ENCODE data around the gene BMP7. TPM values are rescaled to one million over a fixed set of nuclear protein-coding genes. Genes with fewer than 3 reads are reported as not detected.

BMP7 gene
- total and polyA plus RNA-seq, 7 donors, result 0.03 TPM; not detected in 5

DNA sequence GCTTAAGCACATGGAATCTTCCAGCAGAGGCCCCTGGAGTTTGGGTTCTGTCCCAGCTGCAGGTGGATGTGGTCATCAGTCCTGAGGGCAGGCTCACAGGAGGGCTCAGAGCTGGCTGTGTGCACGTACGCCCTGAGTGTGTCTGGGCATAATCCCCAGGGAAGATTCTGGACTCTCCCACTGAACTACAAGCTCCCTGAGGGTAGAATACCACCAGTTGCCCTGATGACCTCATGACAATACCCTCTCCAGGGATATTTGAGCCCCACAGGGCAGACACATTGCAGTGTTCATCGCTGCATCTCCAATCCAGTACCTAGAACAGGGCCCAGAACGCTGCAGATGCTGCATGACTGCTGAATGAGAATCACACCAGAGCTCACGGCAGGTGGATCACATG is 92.5 kb downstream of the BMP7 start:
- Histone ChIP-seq H3K27me3 (ENCODE audit: insufficient read depth in 3 of 3, low read length in 2 of 3) (peaks cover 0 to 5% (median 2%) of the 10 kb centered on the region in 3 donors), H3K4me1 (no peaks in the 10 kb centered on the region), H3K4me3 (no peak overlapping the region), H3K27ac (no peak overlapping the region), H3K36me3 (ENCODE audit: insufficient read depth in 1 of 2, low read depth in 1 of 2) (no peaks in the 10 kb centered on the region), H3K9me3 (no peaks in the 10 kb centered on the region)
- 91 to 94% (median 92%) methylated on average over 5 of the region's 5 CpGs for WGBS, 3 donors
- intact Hi-C loops (cut with DNase I), result no loop called here
- ATAC-seq (no peak), DNase-seq (no peak)
- TF ChIP-seq, protein P1, sequence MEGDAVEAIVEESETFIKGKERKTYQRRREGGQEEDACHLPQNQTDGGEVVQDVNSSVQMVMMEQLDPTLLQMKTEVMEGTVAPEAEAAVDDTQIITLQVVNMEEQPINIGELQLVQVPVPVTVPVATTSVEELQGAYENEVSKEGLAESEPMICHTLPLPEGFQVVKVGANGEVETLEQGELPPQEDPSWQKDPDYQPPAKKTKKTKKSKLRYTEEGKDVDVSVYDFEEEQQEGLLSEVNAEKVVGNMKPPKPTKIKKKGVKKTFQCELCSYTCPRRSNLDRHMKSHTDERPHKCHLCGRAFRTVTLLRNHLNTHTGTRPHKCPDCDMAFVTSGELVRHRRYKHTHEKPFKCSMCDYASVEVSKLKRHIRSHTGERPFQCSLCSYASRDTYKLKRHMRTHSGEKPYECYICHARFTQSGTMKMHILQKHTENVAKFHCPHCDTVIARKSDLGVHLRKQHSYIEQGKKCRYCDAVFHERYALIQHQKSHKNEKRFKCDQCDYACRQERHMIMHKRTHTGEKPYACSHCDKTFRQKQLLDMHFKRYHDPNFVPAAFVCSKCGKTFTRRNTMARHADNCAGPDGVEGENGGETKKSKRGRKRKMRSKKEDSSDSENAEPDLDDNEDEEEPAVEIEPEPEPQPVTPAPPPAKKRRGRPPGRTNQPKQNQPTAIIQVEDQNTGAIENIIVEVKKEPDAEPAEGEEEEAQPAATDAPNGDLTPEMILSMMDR (IDR thresholded peaks at IDR 0.05), result no peak

DNA sequence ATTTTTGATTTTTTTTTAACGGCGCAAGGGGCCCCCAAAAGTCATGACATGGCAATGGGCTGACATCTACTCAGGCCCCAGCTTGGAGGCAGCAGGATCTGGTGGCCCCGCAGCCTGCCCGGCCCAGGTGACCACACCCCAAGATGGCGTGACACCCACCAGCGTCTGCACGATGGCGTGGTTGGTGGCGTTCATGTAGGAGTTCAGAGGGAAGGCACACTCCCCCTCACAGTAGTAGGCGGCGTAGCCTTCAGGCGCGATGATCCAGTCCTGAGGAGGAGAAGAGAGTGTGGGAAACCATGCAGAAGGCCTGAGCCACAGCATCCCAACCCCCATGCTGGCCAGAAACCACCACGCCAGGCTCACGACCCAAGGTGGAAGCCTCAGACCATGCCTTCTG is 93.4 kb downstream of the BMP7 start:
- no peak for DNase-seq
- H3K36me3 ChIP-seq (ENCODE audit: insufficient read depth in 1 of 2, low read depth in 1 of 2), result no peaks in the 10 kb centered on the region
- H3K4me1 ChIP-seq, result no peaks in the 10 kb centered on the region
- no peaks in the 10 kb centered on the region for H3K9me3 ChIP-seq
- 89 to 95% (median 93%) methylated on average over 15 of the region's 15 CpGs for WGBS, 3 donors
- no peak overlapping the region for H3K4me3 ChIP-seq
- H3K27ac ChIP-seq, result no peak overlapping the region
- no peak for ATAC-seq
- TF ChIP-seq, protein P1 (IDR thresholded peaks at IDR 0.05), result no peak
- intact Hi-C loops (cut with DNase I), result no loop called here
- peaks cover 0 to 2% (median 1%) of the 10 kb centered on the region in 3 donors for H3K27me3 ChIP-seq (ENCODE audit: insufficient read depth in 3 of 3, low read length in 2 of 3)

DNA sequence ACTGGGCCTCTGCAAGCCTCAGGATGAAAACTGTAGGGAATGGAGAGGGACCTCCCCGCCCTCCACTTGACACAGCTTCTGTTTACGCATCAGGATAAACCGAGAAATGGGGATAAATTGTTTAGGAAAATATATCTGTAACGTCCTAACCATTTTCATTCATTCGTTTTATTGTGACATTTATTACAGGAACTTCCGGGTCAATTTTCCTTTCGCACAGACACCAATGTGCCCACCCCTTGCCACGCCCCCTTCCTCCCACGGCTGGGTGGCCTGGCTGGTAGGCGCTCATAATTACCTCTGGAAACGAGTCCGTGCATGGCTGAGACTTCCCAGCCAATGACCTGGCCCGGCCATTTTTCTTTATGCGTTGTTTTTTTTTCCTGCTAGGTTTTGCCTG is 96.1 kb downstream of the BMP7 start:
- DNase-seq, result no peak
- no peaks in the 10 kb centered on the region for H3K4me1 ChIP-seq
- no peaks in the 10 kb centered on the region for H3K27me3 ChIP-seq (ENCODE audit: insufficient read depth in 3 of 3, low read length in 2 of 3)
- WGBS, 3 donors, result 72 to 84% (median 75%) methylated on average over 14 of the region's 14 CpGs
- intact Hi-C loops (cut with DNase I), result no loop called here
- no peaks in the 10 kb centered on the region for H3K9me3 ChIP-seq
- no peaks in the 10 kb centered on the region for H3K36me3 ChIP-seq (ENCODE audit: insufficient read depth in 1 of 2, low read depth in 1 of 2)
- TF ChIP-seq, protein P1 (IDR thresholded peaks at IDR 0.05), result no peak
- no peak overlapping the region for H3K4me3 ChIP-seq
- no peak for ATAC-seq
- no peak overlapping the region for H3K27ac ChIP-seq

DNA sequence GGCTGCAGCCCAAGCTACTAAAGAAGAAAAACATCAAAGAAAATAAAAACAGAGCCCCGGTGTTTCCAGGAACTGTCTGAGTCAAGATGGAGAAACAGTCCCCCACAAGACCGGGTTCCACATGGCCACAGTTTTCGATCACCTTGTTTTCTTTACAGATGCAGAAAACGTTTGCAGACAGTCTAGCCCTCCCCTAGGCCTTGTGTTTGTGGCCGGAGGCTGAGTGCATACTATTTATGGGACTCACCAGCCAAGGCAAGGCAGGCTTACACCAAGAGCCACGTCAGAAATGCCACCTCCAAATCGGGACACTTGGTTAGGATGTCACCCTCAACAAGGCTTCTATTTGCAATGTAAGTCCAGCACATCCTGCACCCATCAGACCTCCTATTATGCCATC is 97.3 kb downstream of the BMP7 start:
- H3K4me1 ChIP-seq, result no peaks in the 10 kb centered on the region
- H3K27me3 ChIP-seq (ENCODE audit: insufficient read depth in 3 of 3, low read length in 2 of 3), result no peaks in the 10 kb centered on the region
- no peaks in the 10 kb centered on the region for H3K9me3 ChIP-seq
- no peak overlapping the region for H3K4me3 ChIP-seq
- intact Hi-C loops (cut with DNase I), result no loop called here
- no peak overlapping the region for H3K27ac ChIP-seq
- TF ChIP-seq, protein P1 (IDR thresholded peaks at IDR 0.05), result no peak
- DNase-seq, result no peak
- no peak for ATAC-seq
- H3K36me3 ChIP-seq (ENCODE audit: insufficient read depth in 1 of 2, low read depth in 1 of 2), result no peaks in the 10 kb centered on the region
- WGBS, 3 donors, result 61 to 80% (median 65%) methylated on average over 7 of the region's 7 CpGs

DNA sequence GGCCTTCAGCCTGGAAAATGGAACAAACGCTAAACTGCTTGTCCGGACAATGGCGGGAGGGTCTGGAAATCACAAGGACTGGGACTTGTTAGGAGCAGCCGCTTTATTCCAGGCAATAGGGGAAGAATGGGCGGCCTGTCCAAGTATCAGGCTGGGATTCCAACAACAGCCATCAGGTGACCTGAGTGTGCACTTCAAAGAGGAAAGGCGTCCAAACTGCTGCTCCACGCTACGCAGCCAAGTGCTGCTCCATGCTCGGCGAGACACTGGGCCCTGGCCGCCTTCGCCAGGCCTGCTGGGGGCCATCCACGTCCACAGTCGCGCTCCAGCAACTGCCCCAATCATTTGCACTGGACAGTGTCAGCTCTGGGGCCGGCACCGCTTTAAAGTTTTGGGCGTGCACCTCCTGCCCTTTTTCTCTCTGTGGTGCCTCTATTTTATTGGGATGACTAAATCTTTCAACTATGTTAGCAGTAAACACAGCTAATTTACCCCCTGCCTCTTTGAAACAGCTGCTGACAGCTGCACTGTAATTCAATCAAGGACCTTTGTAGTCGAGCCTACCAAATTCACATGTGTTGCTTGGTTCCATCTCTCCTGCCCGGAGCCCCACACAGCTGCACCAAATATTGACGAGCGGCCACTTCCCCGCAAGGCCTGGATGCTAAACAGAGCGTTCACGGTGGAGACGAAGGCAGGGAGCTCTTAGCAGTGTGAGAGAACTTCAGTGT is 98.3 kb downstream of the BMP7 start:
- DNase-seq, result no peak
- Histone ChIP-seq H3K27me3 (ENCODE audit: insufficient read depth in 3 of 3, low read length in 2 of 3) (no peaks in the 10 kb centered on the region), H3K4me1 (no peaks in the 10 kb centered on the region), H3K36me3 (ENCODE audit: insufficient read depth in 1 of 2, low read depth in 1 of 2) (no peaks in the 10 kb centered on the region), H3K27ac (no peak overlapping the region), H3K9me3 (no peaks in the 10 kb centered on the region), H3K4me3 (no peak overlapping the region)
- intact Hi-C loops (cut with DNase I), result no loop called here
- 19 to 33% (median 19%) methylated on average over 26 of the region's 26 CpGs for WGBS, 3 donors
- peak in 3 of 4 donors; percentile 26 to 40 (median 34) for ATAC-seq
- TF ChIP-seq, protein P1 (IDR thresholded peaks at IDR 0.05), result no peak
